ENCODE data around the gene MTA1. TPM values are rescaled to one million over a fixed set of nuclear protein-coding genes. Genes with fewer than 3 reads are reported as not detected.

Gene MTA1
- total RNA-seq, 1 donor: 52.7 TPM

GRCh38 chr14:105495990-105496830 is 76.6 kb downstream of the MTA1 start:
- no peak overlapping the region for H3K4me3 ChIP-seq (ENCODE audit: low read depth, low read length)
- TF ChIP-seq CTCF (IDR thresholded peaks at IDR 0.05; ENCODE audit: insufficient read depth, low read depth, low read length): no peak
- no peak for DNase-seq (ENCODE audit: low read depth)

GRCh38 chr14:105496831-105497591 is 77.4 kb downstream of the MTA1 start:
- no peak for DNase-seq (ENCODE audit: low read depth)
- TF ChIP-seq CTCF (IDR thresholded peaks at IDR 0.05; ENCODE audit: insufficient read depth, low read depth, low read length): no peak
- H3K4me3 ChIP-seq (ENCODE audit: low read depth, low read length): no peak overlapping the region

- TF ChIP-seq CTCF (IDR thresholded peaks at IDR 0.05; ENCODE audit: insufficient read depth, low read depth, low read length): no peak
- no peak for DNase-seq (ENCODE audit: low read depth)
- no peak overlapping the region for H3K4me3 ChIP-seq (ENCODE audit: low read depth, low read length)
Observed at GRCh38 chr14:105497671-105498429, 78.2 kb downstream of the MTA1 start.

- TF ChIP-seq CTCF (IDR thresholded peaks at IDR 0.05; ENCODE audit: insufficient read depth, low read depth, low read length): no peak
- no peak overlapping the region for H3K4me3 ChIP-seq (ENCODE audit: low read depth, low read length)
- no peak for DNase-seq (ENCODE audit: low read depth)
Observed at GRCh38 chr14:105498430-105499255, 79.0 kb downstream of the MTA1 start.

GRCh38 chr14:105499256-105500035 is 79.8 kb downstream of the MTA1 start:
- TF ChIP-seq CTCF (IDR thresholded peaks at IDR 0.05; ENCODE audit: insufficient read depth, low read depth, low read length): no peak
- H3K4me3 ChIP-seq (ENCODE audit: low read depth, low read length): no peak overlapping the region
- no peak for DNase-seq (ENCODE audit: low read depth)
